Measurements from ENCODE around the gene LIPT1. TPM values are rescaled to one million over a fixed set of nuclear protein-coding genes. Genes with fewer than 3 reads are reported as not detected.

The LIPT1 gene
- total RNA-seq, 1 experiment from 2014 or later = 7.4 TPM

DNA sequence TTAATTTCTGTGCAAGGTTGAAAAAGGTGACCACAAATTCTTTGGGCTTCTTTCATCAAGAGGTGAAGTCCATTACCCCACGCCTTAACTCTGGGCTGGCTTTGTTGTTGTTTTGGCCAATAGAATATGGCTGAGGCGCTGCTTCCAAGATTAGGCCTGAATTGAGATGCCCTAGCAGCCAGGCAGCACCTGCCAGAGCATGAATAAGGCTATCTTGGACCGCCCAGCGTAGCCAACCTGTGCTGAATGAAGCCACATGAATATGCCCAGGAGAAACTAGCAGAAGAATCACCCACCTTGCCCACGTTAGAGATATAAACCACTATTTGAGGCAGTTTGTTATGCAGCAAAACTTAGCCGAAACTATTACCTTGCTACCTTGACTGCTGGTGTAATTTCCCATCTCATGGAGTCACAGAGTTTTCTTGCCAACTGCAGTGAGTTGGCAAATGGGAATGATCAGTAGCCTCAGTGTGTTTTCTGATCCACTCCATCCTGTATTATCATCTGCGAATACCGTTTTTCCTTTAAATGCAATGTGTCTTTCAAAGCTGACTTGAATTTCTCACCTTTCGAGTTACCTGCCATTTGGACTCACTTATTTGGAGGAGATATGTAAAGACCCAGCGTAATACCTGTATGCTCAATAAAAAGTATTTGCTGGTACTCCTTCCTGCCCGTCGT, 704 bp upstream of the LIPT1 start:
- H3K4me1 ChIP-seq (ENCODE audit: insufficient read depth, low read length, poor library complexity, severe bottlenecking) = no peaks in the 10 kb centered on the region
- CTCF ChIA-PET = no interaction called here
- no peaks in the 10 kb centered on the region for H3K9me3 ChIP-seq (ENCODE audit: low read depth, low read length, poor library complexity, severe bottlenecking)
- peak overlapping the region; percentile 60 for H3K4me3 ChIP-seq (ENCODE audit: low read depth, low read length, poor library complexity, severe bottlenecking)
- peak overlapping the region; percentile 62 for H3K27ac ChIP-seq (ENCODE audit: low read depth, low read length, poor library complexity, severe bottlenecking)
- no peaks in the 10 kb centered on the region for H3K27me3 ChIP-seq (replicated peaks; ENCODE audit: insufficient read depth, low read depth, low read length, poor library complexity)
- POLR2A ChIA-PET (ENCODE audit: low non-redundant PET) = interaction anchor here (0.6 kb wide), 1 partner anchor 1795 kb away, joined by 6 read pairs; no protein-coding TSS in a partner anchor
- TSS peak; percentile 61 for BruUV-seq (replicated peaks)
- intact Hi-C loops (cut with micrococcal nuclease; ENCODE audit: unreplicated experiment) = loop anchor here (2.0 kb wide), 1 partner anchor 27 kb away; the partner anchor contains the start of genes MITD1 and MRPL30
- DNase-seq (ENCODE audit: low spot score) = no peak
- no peak for TF ChIP-seq EZH2 (IDR thresholded peaks at IDR 0.05; ENCODE audit: borderline replicate concordance, low read depth, low read length, poor library complexity, severe bottlenecking)
- TF ChIP-seq, protein P1, sequence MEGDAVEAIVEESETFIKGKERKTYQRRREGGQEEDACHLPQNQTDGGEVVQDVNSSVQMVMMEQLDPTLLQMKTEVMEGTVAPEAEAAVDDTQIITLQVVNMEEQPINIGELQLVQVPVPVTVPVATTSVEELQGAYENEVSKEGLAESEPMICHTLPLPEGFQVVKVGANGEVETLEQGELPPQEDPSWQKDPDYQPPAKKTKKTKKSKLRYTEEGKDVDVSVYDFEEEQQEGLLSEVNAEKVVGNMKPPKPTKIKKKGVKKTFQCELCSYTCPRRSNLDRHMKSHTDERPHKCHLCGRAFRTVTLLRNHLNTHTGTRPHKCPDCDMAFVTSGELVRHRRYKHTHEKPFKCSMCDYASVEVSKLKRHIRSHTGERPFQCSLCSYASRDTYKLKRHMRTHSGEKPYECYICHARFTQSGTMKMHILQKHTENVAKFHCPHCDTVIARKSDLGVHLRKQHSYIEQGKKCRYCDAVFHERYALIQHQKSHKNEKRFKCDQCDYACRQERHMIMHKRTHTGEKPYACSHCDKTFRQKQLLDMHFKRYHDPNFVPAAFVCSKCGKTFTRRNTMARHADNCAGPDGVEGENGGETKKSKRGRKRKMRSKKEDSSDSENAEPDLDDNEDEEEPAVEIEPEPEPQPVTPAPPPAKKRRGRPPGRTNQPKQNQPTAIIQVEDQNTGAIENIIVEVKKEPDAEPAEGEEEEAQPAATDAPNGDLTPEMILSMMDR (conservative IDR thresholded peaks at IDR 0.05; ENCODE audit: low read depth, low read length) = no peak
- H3K36me3 ChIP-seq (ENCODE audit: insufficient read depth, low read length, poor library complexity, severe bottlenecking) = no peaks in the 10 kb centered on the region

DNA sequence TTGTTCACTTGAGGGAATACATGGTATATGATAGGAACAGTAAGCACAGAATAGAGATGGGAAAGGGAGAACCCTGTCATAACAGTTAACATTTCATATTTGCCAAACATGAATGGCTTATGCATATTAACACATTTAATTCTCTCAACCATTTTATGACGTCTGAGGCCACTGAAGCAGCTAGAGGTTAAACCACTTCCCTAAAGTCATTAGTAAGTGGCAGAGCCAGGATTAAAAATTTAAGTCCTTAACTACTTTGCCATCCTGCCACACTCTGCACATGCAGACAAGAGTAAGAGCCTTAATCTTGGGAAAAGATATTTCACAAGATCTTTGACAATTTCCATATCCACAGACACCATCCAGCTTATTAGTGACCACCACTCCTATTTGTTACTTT, 2.1 kb downstream of the LIPT1 start:
- POLR2A ChIA-PET (ENCODE audit: low non-redundant PET) = no interaction called here
- intact Hi-C loops (cut with micrococcal nuclease; ENCODE audit: unreplicated experiment) = no loop called here
- H3K4me1 ChIP-seq (ENCODE audit: insufficient read depth, low read length, poor library complexity, severe bottlenecking) = no peaks in the 10 kb centered on the region
- no peak overlapping the region for H3K27ac ChIP-seq (ENCODE audit: low read depth, low read length, poor library complexity, severe bottlenecking)
- BruUV-seq (replicated peaks) = no TSS peak
- no peak overlapping the region for H3K4me3 ChIP-seq (ENCODE audit: low read depth, low read length, poor library complexity, severe bottlenecking)
- H3K36me3 ChIP-seq (ENCODE audit: insufficient read depth, low read length, poor library complexity, severe bottlenecking) = no peaks in the 10 kb centered on the region
- TF ChIP-seq EZH2 (IDR thresholded peaks at IDR 0.05; ENCODE audit: borderline replicate concordance, low read depth, low read length, poor library complexity, severe bottlenecking) = no peak
- TF ChIP-seq, protein P1 (conservative IDR thresholded peaks at IDR 0.05; ENCODE audit: low read depth, low read length) = no peak
- CTCF ChIA-PET = no interaction called here
- no peaks in the 10 kb centered on the region for H3K27me3 ChIP-seq (replicated peaks; ENCODE audit: insufficient read depth, low read depth, low read length, poor library complexity)
- H3K9me3 ChIP-seq (ENCODE audit: low read depth, low read length, poor library complexity, severe bottlenecking) = no peaks in the 10 kb centered on the region
- no peak for DNase-seq (ENCODE audit: low spot score)

DNA sequence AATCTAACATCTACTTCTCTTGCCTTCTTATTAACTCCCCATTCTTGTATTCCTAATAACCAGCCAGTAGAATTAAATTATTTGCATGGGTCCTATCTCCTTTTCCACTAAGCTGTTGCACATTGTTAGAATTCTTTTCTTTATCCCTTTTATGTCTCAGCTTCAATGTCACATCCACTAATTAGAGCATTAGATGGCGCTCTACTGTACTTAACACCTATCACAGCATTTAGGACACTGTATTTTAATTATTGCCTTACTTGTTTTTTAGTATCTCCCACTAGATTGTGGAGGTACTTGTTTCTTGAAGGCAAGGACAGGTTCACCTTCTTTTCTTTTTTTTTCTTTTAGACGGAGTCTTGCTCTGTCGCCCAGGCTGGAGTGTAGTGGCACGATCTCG, 3.8 kb downstream of the LIPT1 start:
- no peak for TF ChIP-seq EZH2 (IDR thresholded peaks at IDR 0.05; ENCODE audit: borderline replicate concordance, low read depth, low read length, poor library complexity, severe bottlenecking)
- TF ChIP-seq, protein P1 (conservative IDR thresholded peaks at IDR 0.05; ENCODE audit: low read depth, low read length) = peak; percentile 39; the same call in 1 of the 2 replicates
- no peaks in the 10 kb centered on the region for H3K27me3 ChIP-seq (replicated peaks; ENCODE audit: insufficient read depth, low read depth, low read length, poor library complexity)
- CTCF ChIA-PET = no interaction called here
- H3K36me3 ChIP-seq (ENCODE audit: insufficient read depth, low read length, poor library complexity, severe bottlenecking) = no peaks in the 10 kb centered on the region
- no TSS peak for BruUV-seq (replicated peaks)
- intact Hi-C loops (cut with micrococcal nuclease; ENCODE audit: unreplicated experiment) = no loop called here
- DNase-seq (ENCODE audit: low spot score) = no peak
- no peak overlapping the region for H3K27ac ChIP-seq (ENCODE audit: low read depth, low read length, poor library complexity, severe bottlenecking)
- H3K9me3 ChIP-seq (ENCODE audit: low read depth, low read length, poor library complexity, severe bottlenecking) = no peaks in the 10 kb centered on the region
- POLR2A ChIA-PET (ENCODE audit: low non-redundant PET) = no interaction called here
- H3K4me1 ChIP-seq (ENCODE audit: insufficient read depth, low read length, poor library complexity, severe bottlenecking) = no peaks in the 10 kb centered on the region
- H3K4me3 ChIP-seq (ENCODE audit: low read depth, low read length, poor library complexity, severe bottlenecking) = no peak overlapping the region

Data from A673 (cell line).